Trophoblast cell (in vitro differentiated cells and primary cell): Measurements from ENCODE around the gene PIK3AP1.

Experiments
- DNase-seq, 2 donors: peaks; one replicate each; pipeline ENCODE4 v3.0.0-alpha.2; 2016
- H2AFZ ChIP-seq: 2 replicates; pipeline ENCODE4 v1.6.1; 2013; ENCODE audit warnings: low read length, moderate library complexity, mild to moderate bottlenecking; ENCODE audit not compliant: insufficient read depth, poor library complexity
- H2AK5ac ChIP-seq: 2 replicates; pipeline ENCODE4 v1.6.1; 2013; ENCODE audit warnings: mild to moderate bottlenecking, low read length
- H2BK120ac ChIP-seq: 2 replicates; pipeline ENCODE4 v1.6.1; 2013; ENCODE audit warnings: low read length, mild to moderate bottlenecking, moderate library complexity; ENCODE audit not compliant: insufficient read depth, poor library complexity
- H2BK12ac ChIP-seq: 2 replicates; pipeline ENCODE4 v1.6.1; 2013; ENCODE audit warnings: mild to moderate bottlenecking, low read length, moderate library complexity
- H2BK5ac ChIP-seq: 2 replicates; pipeline ENCODE4 v1.6.1; 2013; ENCODE audit warnings: low read length, low read depth, moderate library complexity, mild to moderate bottlenecking; ENCODE audit not compliant: poor library complexity
- H3K14ac ChIP-seq: 2 replicates; pipeline ENCODE4 v1.6.1; 2013; ENCODE audit warnings: mild to moderate bottlenecking, low read length
- H3K18ac ChIP-seq: 2 replicates; pipeline ENCODE4 v1.6.1; 2013; ENCODE audit warnings: mild to moderate bottlenecking, low read length
- H3K23ac ChIP-seq: 2 replicates; pipeline ENCODE4 v1.6.1; 2013; ENCODE audit warnings: low read length
- H3K27ac ChIP-seq: 2 replicates; pipeline ENCODE4 v1.5.1; 2013; ENCODE audit warnings: low read depth, mild to moderate bottlenecking, inconsistent platforms, low read length, moderate library complexity
- H3K27me3 ChIP-seq: 2 replicates; pipeline ENCODE4 v1.6.1; 2013; ENCODE audit warnings: inconsistent platforms, mild to moderate bottlenecking, low read length, moderate library complexity; ENCODE audit not compliant: insufficient read depth
- H3K36me3 ChIP-seq, 2 experiments: 1 replicate in 1 of 2; 2 replicates in 1 of 2; pipeline ENCODE4 v1.6.1; 2013; ENCODE audit warnings: low read length in 2 of 2, mild to moderate bottlenecking in 2 of 2, moderate library complexity in 1 of 2; ENCODE audit not compliant: insufficient read depth in 2 of 2, control insufficient read depth in 1 of 2
- H3K4ac ChIP-seq: 2 replicates; pipeline ENCODE4 v1.6.1; 2013; ENCODE audit warnings: low read depth, mild to moderate bottlenecking, low read length, moderate library complexity
- H3K4me1 ChIP-seq, 2 experiments: 1 replicate in 1 of 2; 2 replicates in 1 of 2; pipeline ENCODE4 v1.6.1; 2013; ENCODE audit warnings: low read length in 2 of 2, mild to moderate bottlenecking in 2 of 2, moderate library complexity in 1 of 2; ENCODE audit not compliant: insufficient read depth in 2 of 2, control insufficient read depth in 1 of 2
- H3K4me2 ChIP-seq: 2 replicates; pipeline ENCODE4 v1.6.1; 2013; ENCODE audit warnings: inconsistent platforms, mild to moderate bottlenecking, low read length, moderate library complexity
- H3K4me3 ChIP-seq: 2 replicates; pipeline ENCODE4 v1.5.1; 2013; ENCODE audit warnings: mild to moderate bottlenecking, low read depth, low read length, inconsistent platforms
- H3K79me1 ChIP-seq: one replicate; pipeline ENCODE4 v1.6.1; 2013; ENCODE audit warnings: low read length
- H3K79me2 ChIP-seq: 2 replicates; pipeline ENCODE4 v1.6.1; 2013; ENCODE audit warnings: low read length, mild to moderate bottlenecking; ENCODE audit not compliant: control insufficient read depth, insufficient read depth, poor library complexity
- H3K9ac ChIP-seq: 2 replicates; pipeline ENCODE4 v1.6.1; 2013; ENCODE audit warnings: mild to moderate bottlenecking, low read length
- H3K9me3 ChIP-seq: 2 replicates; pipeline ENCODE4 v1.6.1; 2013; ENCODE audit warnings: low read depth, mild to moderate bottlenecking, control low read depth, inconsistent platforms, low read length; ENCODE audit not compliant: insufficient read depth
- H4K12ac ChIP-seq: 2 replicates; pipeline ENCODE4 v1.6.1; 2013; ENCODE audit warnings: low read depth, mild to moderate bottlenecking, low read length, moderate library complexity
- H4K8ac ChIP-seq: 2 replicates; pipeline ENCODE4 v1.6.1; 2013; ENCODE audit warnings: low read depth, mild to moderate bottlenecking, low read length, moderate library complexity
- H4K91ac ChIP-seq: one replicate; pipeline ENCODE4 v1.6.1; 2013; ENCODE audit warnings: low read depth, mild to moderate bottlenecking, low read length, moderate library complexity
- WGBS: extraction: QIAGEN DNeasy Blood & Tissue Kit; methylation state at CpG from one replicate; pipeline ENCODE4 v1.1.7; 2013; ENCODE audit warnings: missing lambda C conversion rate; ENCODE audit not compliant: insufficient read length, insufficient coverage; ENCODE audit errors: extremely low coverage; 5-methylcytosine and 5-hydroxymethylcytosine counted together

PIK3AP1 gene

GRCh38 chr10:96646301-96646700 is 74.0 kb downstream of the PIK3AP1 start:
- no CpG with 5 or more reads among the region's 4 CpGs for WGBS
- no peak overlapping the region for H2AK5ac ChIP-seq
- H3K9ac ChIP-seq = no peak overlapping the region

DNA sequence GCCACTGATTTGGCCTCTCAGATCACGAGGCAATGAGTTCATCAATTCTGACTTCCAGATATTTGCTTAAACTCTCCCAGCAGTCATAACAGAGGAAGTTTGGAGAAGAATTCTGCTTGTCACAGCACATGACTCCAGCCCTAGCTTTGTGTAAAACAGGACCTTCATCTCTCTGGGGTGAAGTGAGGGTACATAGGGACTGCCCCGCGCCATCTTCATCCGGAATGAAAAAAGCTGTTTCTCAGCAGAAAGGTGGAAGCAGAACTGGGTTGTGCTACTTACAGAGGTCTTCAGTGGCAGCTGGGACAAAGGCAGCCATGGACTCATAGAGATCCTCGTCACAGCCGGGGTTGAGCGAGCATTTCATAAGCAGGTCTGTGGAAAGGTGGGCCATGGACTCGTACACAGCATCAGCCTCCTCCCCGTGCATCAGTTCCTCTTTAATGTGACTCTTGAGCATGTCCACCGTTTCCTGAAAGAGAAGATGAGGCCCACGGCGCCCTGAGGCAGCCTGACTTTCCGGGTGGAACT is 75.1 kb downstream of the PIK3AP1 start:
- Histone ChIP-seq H2AFZ (no peak overlapping the region), H3K36me3 (no peaks in the 10 kb centered on the region), H3K79me2 (no peaks in the 10 kb centered on the region), H3K4me2 (no peak overlapping the region), H2BK120ac (no peak overlapping the region), H3K9ac (no peak overlapping the region), H4K12ac (no peak overlapping the region), H3K4ac (no peak overlapping the region), H3K4me1 (peaks cover 0 to 2% of the 10 kb centered on the region in 2 experiments), H3K14ac (no peak overlapping the region), H2BK5ac (no peak overlapping the region), H3K9me3 (no peaks in the 10 kb centered on the region), H3K79me1 (no peaks in the 10 kb centered on the region), H2AK5ac (no peak overlapping the region), H4K8ac (no peak overlapping the region), H3K18ac (no peak overlapping the region), H3K4me3 (no peak overlapping the region), H4K91ac (no peak overlapping the region), H3K27me3 (no peaks in the 10 kb centered on the region), H3K23ac (no peak overlapping the region), H2BK12ac (no peak overlapping the region), H3K27ac (no peak overlapping the region)
- peak; percentile 25 to 57 for DNase-seq
- no CpG with 5 or more reads among the region's 13 CpGs for WGBS

More at GRCh38 chr10:96646301-96646700, 74.0 kb downstream of the PIK3AP1 start:
- H4K8ac ChIP-seq = no peak overlapping the region
- no peak overlapping the region for H4K12ac ChIP-seq
- H3K79me2 ChIP-seq = no peaks in the 10 kb centered on the region
- H2BK120ac ChIP-seq = no peak overlapping the region
- no peak overlapping the region for H2BK12ac ChIP-seq
- no peak overlapping the region for H3K27ac ChIP-seq
- no peak overlapping the region for H3K4ac ChIP-seq
- H3K4me1 ChIP-seq = peaks cover 0 to 2% of the 10 kb centered on the region in 2 experiments
- H3K36me3 ChIP-seq = no peaks in the 10 kb centered on the region
- no peak overlapping the region for H2AFZ ChIP-seq
- H3K23ac ChIP-seq = no peak overlapping the region
- no peaks in the 10 kb centered on the region for H3K9me3 ChIP-seq
- H3K14ac ChIP-seq = no peak overlapping the region
- no peak overlapping the region for H2BK5ac ChIP-seq
- H3K18ac ChIP-seq = no peak overlapping the region
- H3K4me3 ChIP-seq = no peak overlapping the region
- no peak overlapping the region for H3K4me2 ChIP-seq
- DNase-seq = peak; percentile 78 to 96
- H3K27me3 ChIP-seq = no peaks in the 10 kb centered on the region
- H3K79me1 ChIP-seq = no peaks in the 10 kb centered on the region
- no peak overlapping the region for H4K91ac ChIP-seq

DNA sequence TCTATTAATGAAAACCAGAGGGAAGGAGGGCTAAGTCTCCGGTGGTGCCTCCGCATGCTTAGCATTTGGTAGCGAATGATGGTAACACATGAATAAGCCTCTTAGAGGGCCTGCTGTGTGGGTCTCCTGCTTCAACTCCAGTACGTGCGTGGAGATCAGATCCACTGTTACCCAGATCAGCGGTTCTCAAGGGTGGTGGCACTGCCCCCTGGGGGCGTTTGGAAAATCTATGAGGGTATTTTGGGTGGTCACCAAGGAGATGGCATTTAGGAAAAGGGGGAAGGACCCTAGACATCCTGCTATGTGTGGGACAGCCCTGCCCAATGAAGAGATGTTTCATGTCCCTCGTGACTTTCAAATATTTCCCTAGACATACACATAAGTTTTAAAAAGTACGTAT is 76.4 kb downstream of the PIK3AP1 start:
- no peaks in the 10 kb centered on the region for H3K27me3 ChIP-seq

GRCh38 chr10:96642973-96643372 is 77.3 kb downstream of the PIK3AP1 start:
- no peak overlapping the region for H3K27ac ChIP-seq
- H3K18ac ChIP-seq = no peak overlapping the region
- no peak overlapping the region for H2AK5ac ChIP-seq
- H4K8ac ChIP-seq = no peak overlapping the region
- DNase-seq = peak; percentile 87 to 95
- no peak overlapping the region for H4K12ac ChIP-seq
- no peak overlapping the region for H2AFZ ChIP-seq
- WGBS = no CpG with 5 or more reads among the region's 4 CpGs
- H3K9me3 ChIP-seq = no peaks in the 10 kb centered on the region
- H3K79me1 ChIP-seq = no peaks in the 10 kb centered on the region
- no peaks in the 10 kb centered on the region for H3K4me1 ChIP-seq
- H3K4ac ChIP-seq = no peak overlapping the region
- no peak overlapping the region for H4K91ac ChIP-seq
- no peaks in the 10 kb centered on the region for H3K36me3 ChIP-seq
- no peak overlapping the region for H3K23ac ChIP-seq
- no peak overlapping the region for H2BK12ac ChIP-seq
- H3K9ac ChIP-seq = no peak overlapping the region
- H3K79me2 ChIP-seq = no peaks in the 10 kb centered on the region
- H3K27me3 ChIP-seq = no peaks in the 10 kb centered on the region
- H3K14ac ChIP-seq = no peak overlapping the region
- no peak overlapping the region for H2BK5ac ChIP-seq
- H3K4me3 ChIP-seq = no peak overlapping the region
- no peak overlapping the region for H2BK120ac ChIP-seq
- H3K4me2 ChIP-seq = no peak overlapping the region

More for the DNA sequence above, 76.4 kb downstream of the PIK3AP1 start:
- Histone ChIP-seq H3K36me3 (no peaks in the 10 kb centered on the region), H3K4me2 (no peak overlapping the region), H3K14ac (no peak overlapping the region), H2AFZ (no peak overlapping the region), H3K4ac (no peak overlapping the region), H4K91ac (no peak overlapping the region), H2BK5ac (no peak overlapping the region), H3K4me1 (peaks cover 0 to 2% of the 10 kb centered on the region in 2 experiments), H2BK120ac (no peak overlapping the region), H3K23ac (no peak overlapping the region), H3K4me3 (no peak overlapping the region), H3K9ac (no peak overlapping the region), H3K27ac (no peak overlapping the region), H2BK12ac (no peak overlapping the region), H4K8ac (no peak overlapping the region), H3K79me1 (no peaks in the 10 kb centered on the region), H3K9me3 (no peaks in the 10 kb centered on the region), H2AK5ac (no peak overlapping the region), H3K79me2 (no peaks in the 10 kb centered on the region), H4K12ac (no peak overlapping the region), H3K18ac (no peak overlapping the region)
- no CpG with 5 or more reads among the region's 9 CpGs for WGBS
- no peak for DNase-seq
